GM12878 (cell line): ENCODE data around the gene CHCHD3. TPM values are rescaled to one million over a fixed set of nuclear protein-coding genes. Genes with fewer than 3 reads are reported as not detected.

Experiments used
- ATAC-seq: fragments of 200-7000 bp; cut with Tn5 transposase; 3 replicates; pipeline ENCODE4 v1.9.1; 2020; ENCODE audit warnings: mild to moderate bottlenecking, moderate library complexity
- BruUV-seq: library from RNA; stranded (reverse); fragments of 400-500 nt; replicated peaks from 2 replicates; lab custom pipeline; 2021; lab: Mats Ljungman, UMichigan
- CTCF ChIA-PET: fragments of 300-600 bp; sonication (Branson Sonifier 250); formaldehyde crosslinking; extraction: SDS; loops from one replicate; lab custom pipeline; 2021; ENCODE audit warnings: inconsistent platforms; lab: Yijun Ruan, JAX
- POLR2A ChIA-PET: fragments of 350-600 bp; formaldehyde crosslinking; extraction: SDS; loops from one replicate; lab custom pipeline; 2021; ENCODE audit warnings: inconsistent platforms; lab: Charles Lee
- RAD21 ChIA-PET: fragments of 300-600 bp; sonication (Branson Sonifier 250); formaldehyde crosslinking; loops from one replicate; lab custom pipeline; 2023; ENCODE audit warnings: antibody characterized with exemption; ENCODE audit not compliant: unreplicated experiment; lab: Charles Lee
- SMC1A ChIA-PET: fragments of 300-600 bp; sonication (Branson Sonifier 250); formaldehyde crosslinking; loops from one replicate; lab custom pipeline; 2023; ENCODE audit not compliant: unreplicated experiment, uncharacterized antibody; lab: Charles Lee
- DNase-seq: peaks from one replicate; pipeline ENCODE4 v3.0.0-alpha.2; 2011; ENCODE audit warnings: low read depth, low spot score
- FAIRE-seq: peaks from 3 replicates; lab custom pipeline; 2011; peaks lifted over from hg19 to GRCh38; lab: Jason Lieb, UNC
- H2AFZ ChIP-seq: 2 replicates; pipeline ENCODE4 v1.6.0; 2011; ENCODE audit warnings: low read depth, low read length, control low read depth; ENCODE audit not compliant: control insufficient read depth
- H3K27ac ChIP-seq: 2 replicates; pipeline ENCODE4 v1.5.1; 2011; ENCODE audit warnings: control low read depth; ENCODE audit not compliant: control insufficient read depth, insufficient read depth
- H3K27me3 ChIP-seq, 2 experiments: replicated peaks in 1 of 2; 2 replicates each; pipeline versions ENCODE4 v1.6.0 to v1.6.1; 2011; ENCODE audit warnings: low read length in 1 of 2; ENCODE audit not compliant: control insufficient read depth in 2 of 2, insufficient read depth in 2 of 2
- H3K36me3 ChIP-seq, 2 experiments: 2 replicates each; pipeline ENCODE4 v1.5.1; 2011; ENCODE audit warnings: low read length in 1 of 2; ENCODE audit not compliant: control insufficient read depth in 2 of 2, insufficient read depth in 2 of 2
- H3K4me1 ChIP-seq: 2 replicates; pipeline ENCODE4 v1.6.1; 2011; ENCODE audit warnings: mild to moderate bottlenecking, low read length, moderate library complexity, mixed read lengths; ENCODE audit not compliant: control insufficient read depth, insufficient read depth
- H3K4me2 ChIP-seq: 2 replicates; pipeline ENCODE4 v1.6.0; 2011; ENCODE audit warnings: control low read depth; ENCODE audit not compliant: control insufficient read depth, insufficient read depth
- H3K4me3 ChIP-seq: fragments of 200-600 bp; sonication (generic); 2 replicates; pipeline ENCODE4 v1.5.1; 2016
- H3K79me2 ChIP-seq: 2 replicates; pipeline ENCODE4 v1.6.0; 2011; ENCODE audit warnings: low read length; ENCODE audit not compliant: control insufficient read depth, insufficient read depth
- H3K9ac ChIP-seq: 2 replicates; pipeline ENCODE4 v1.8.0; 2011; ENCODE audit warnings: low read length, control low read depth, mixed read lengths; ENCODE audit not compliant: control insufficient read depth, insufficient read depth
- H3K9me3 ChIP-seq: replicated peaks from 3 replicates; pipeline ENCODE4 v1.5.1; 2011; ENCODE audit warnings: mild to moderate bottlenecking, low read length; ENCODE audit not compliant: control insufficient read depth, insufficient read depth
- H4K20me1 ChIP-seq: 2 replicates; pipeline ENCODE4 v1.6.0; 2011; ENCODE audit not compliant: control insufficient read depth, insufficient read depth
- CHD1 ChIP-seq: IDR thresholded peaks from 2 replicates; pipeline ENCODE4 v1.6.1; 2012; ENCODE audit warnings: low read depth, low read length, improper control_type of control experiment
- EED ChIP-seq: sonication (generic); IDR thresholded peaks from 2 replicates; pipeline ENCODE4 v1.6.1; 2016; ENCODE audit warnings: antibody characterized with exemption, low read depth
- KDM1A ChIP-seq: fragments of 200-600 bp; sonication (generic); IDR thresholded peaks from 2 replicates; pipeline ENCODE4 v1.6.1; 2016; ENCODE audit warnings: borderline replicate concordance
- MEF2B ChIP-seq: fragments of 450-650 bp; IDR thresholded peaks from 2 replicates; pipeline ENCODE4 v1.6.1; 2018; ENCODE audit warnings: mild to moderate bottlenecking, moderate library complexity; ENCODE audit not compliant: partially characterized antibody, poor library complexity, severe bottlenecking
- PRDM15 ChIP-seq: fragments of 450-650 bp; formaldehyde crosslinking; IDR thresholded peaks from 2 replicates; pipeline ENCODE4 v1.4.0; 2020; ENCODE audit warnings: mild to moderate bottlenecking, moderate library complexity
- RUNX3 ChIP-seq: IDR thresholded peaks from 2 replicates; pipeline ENCODE4 v1.6.1; 2012; ENCODE audit warnings: low read length, inconsistent platforms
- TCF7 ChIP-seq: IDR thresholded peaks from 2 replicates; pipeline ENCODE4 v1.6.1; 2014; ENCODE audit warnings: antibody characterized with exemption, borderline replicate concordance
- ZBED1 ChIP-seq: IDR thresholded peaks from 2 replicates; pipeline ENCODE4 v1.6.1; 2016; ENCODE audit warnings: borderline replicate concordance
- WGBS: methylation state at CpG from one replicate; pipeline ENCODE4 v1.1.6; 2016; ENCODE audit warnings: low lambda C conversion rate; ENCODE audit not compliant: insufficient replicate concordance, insufficient coverage; ENCODE audit errors: missing lambda C conversion rate; 5-methylcytosine and 5-hydroxymethylcytosine counted together
- in situ Hi-C: fragments of 300-500 bp; cut with MboI; formaldehyde crosslinking; loops from 9 replicates; pipeline ENCODE4 v1.14.3; 2018; ENCODE audit warnings: mixed read lengths
- intact Hi-C: fragments of 100-400 bp; cut with micrococcal nuclease; formaldehyde crosslinking; loops from one replicate; pipeline ENCODE4 v1.14.2; 2022; ENCODE audit not compliant: unreplicated experiment
- polyA plus RNA-seq, 11 experiments: library from polyadenylated mRNA; depleted of rRNA in 4 of 11; unstranded in 6 of 11; stranded (reverse) in 5 of 11; fragments of >200 nt; fragmentation: Nextera tagmentation in 4 of 11; fragmentation: Illumina TruSeq in 1 of 11; extraction: Ambion mirVana in 4 of 11; extraction: Trizol in 1 of 11; gene quantifications; 1 replicate in 1 of 11; 2 replicates in 10 of 11; pipeline versions ENCODE4 v1.2.1 to v1.2.3, GENCODE V29; 2011 to 2016; ENCODE audit warnings: inconsistent platforms in 2 of 11, missing spikeins in 2 of 11, low read depth in 1 of 11
- total RNA-seq, 4 experiments: library from RNA; depleted of rRNA in 3 of 4; stranded (reverse); fragments of >200 nt in 3 of 4; fragmentation: Illumina TruSeq in 1 of 4; extraction: Trizol in 1 of 4; gene quantifications; 2 replicates each; pipeline versions ENCODE4 v1.2.1 to v1.2.3, GENCODE V29; 2013 to 2021
- TF ChIP-seq, protein P1 (sequence below): fragments of 450-650 bp; IDR thresholded peaks from 2 replicates; pipeline ENCODE4 v1.6.1; 2017; ENCODE audit warnings: mild to moderate bottlenecking, moderate library complexity
- TF ChIP-seq, protein P2 (sequence below): IDR thresholded peaks from 2 replicates; pipeline ENCODE4 v1.6.1; 2012; ENCODE audit warnings: low read length, inconsistent platforms
- TF ChIP-seq, protein P3 (sequence below): fragments of 150-350 bp; IDR thresholded peaks from 2 replicates; pipeline ENCODE4 v1.6.1; 2014; ENCODE audit warnings: mild to moderate bottlenecking, low read depth, low read length
- TF ChIP-seq, protein P4 (sequence below): fragments of 450-650 bp; IDR thresholded peaks from 2 replicates; pipeline ENCODE4 v1.6.1; 2016; ENCODE audit warnings: mild to moderate bottlenecking

The CHCHD3 gene
- total and polyA plus RNA-seq, 10 of the 15 experiments (the other 5 are each of a cell fraction or from before 2014, with no cell fraction given): 38.3 to 178 (median 96.2) TPM

- Histone ChIP-seq H3K9me3 (no peaks in the 10 kb centered on the region), H2AFZ (no peak overlapping the region), H4K20me1 (no peaks in the 10 kb centered on the region), H3K79me2 (peaks cover 12% of the 10 kb centered on the region), H3K4me3 (no peak overlapping the region), H3K4me1 (no peaks in the 10 kb centered on the region), H3K9ac (no peak overlapping the region), H3K27ac (no peak overlapping the region), H3K4me2 (no peak overlapping the region), H3K27me3 (no peaks in the 10 kb centered on the region), H3K36me3 (no peaks in the 10 kb centered on the region; a peak in 1 of 4 replicates)
- ChIA-PET SMC1A (interaction anchor here (2.1 to 5.2 kb wide), 2 partner anchors 13 to 58 kb away, joined by 5 to 27 read pairs; no protein-coding TSS in a partner anchor), POLR2A (no interaction called here), CTCF (interaction anchor here (1.0 to 1.4 kb wide), 2 partner anchors 12 to 21 kb away, joined by 3 read pairs; no protein-coding TSS in a partner anchor), RAD21 (no interaction called here)
- TF ChIP-seq KDM1A: no peak
- TF ChIP-seq, protein P1, sequence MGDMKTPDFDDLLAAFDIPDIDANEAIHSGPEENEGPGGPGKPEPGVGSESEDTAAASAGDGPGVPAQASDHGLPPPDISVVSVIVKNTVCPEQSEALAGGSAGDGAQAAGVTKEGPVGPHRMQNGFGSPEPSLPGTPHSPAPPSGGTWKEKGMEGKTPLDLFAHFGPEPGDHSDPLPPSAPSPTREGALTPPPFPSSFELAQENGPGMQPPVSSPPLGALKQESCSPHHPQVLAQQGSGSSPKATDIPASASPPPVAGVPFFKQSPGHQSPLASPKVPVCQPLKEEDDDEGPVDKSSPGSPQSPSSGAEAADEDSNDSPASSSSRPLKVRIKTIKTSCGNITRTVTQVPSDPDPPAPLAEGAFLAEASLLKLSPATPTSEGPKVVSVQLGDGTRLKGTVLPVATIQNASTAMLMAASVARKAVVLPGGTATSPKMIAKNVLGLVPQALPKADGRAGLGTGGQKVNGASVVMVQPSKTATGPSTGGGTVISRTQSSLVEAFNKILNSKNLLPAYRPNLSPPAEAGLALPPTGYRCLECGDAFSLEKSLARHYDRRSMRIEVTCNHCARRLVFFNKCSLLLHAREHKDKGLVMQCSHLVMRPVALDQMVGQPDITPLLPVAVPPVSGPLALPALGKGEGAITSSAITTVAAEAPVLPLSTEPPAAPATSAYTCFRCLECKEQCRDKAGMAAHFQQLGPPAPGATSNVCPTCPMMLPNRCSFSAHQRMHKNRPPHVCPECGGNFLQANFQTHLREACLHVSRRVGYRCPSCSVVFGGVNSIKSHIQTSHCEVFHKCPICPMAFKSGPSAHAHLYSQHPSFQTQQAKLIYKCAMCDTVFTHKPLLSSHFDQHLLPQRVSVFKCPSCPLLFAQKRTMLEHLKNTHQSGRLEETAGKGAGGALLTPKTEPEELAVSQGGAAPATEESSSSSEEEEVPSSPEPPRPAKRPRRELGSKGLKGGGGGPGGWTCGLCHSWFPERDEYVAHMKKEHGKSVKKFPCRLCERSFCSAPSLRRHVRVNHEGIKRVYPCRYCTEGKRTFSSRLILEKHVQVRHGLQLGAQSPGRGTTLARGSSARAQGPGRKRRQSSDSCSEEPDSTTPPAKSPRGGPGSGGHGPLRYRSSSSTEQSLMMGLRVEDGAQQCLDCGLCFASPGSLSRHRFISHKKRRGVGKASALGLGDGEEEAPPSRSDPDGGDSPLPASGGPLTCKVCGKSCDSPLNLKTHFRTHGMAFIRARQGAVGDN: no peak
- no peak for TF ChIP-seq RUNX3
- TF ChIP-seq PRDM15 (CRISPR knock-in tag): no peak
- no peak for TF ChIP-seq MEF2B
- TF ChIP-seq TCF7: no peak
- TF ChIP-seq EED: no peak
- TF ChIP-seq, protein P2, sequence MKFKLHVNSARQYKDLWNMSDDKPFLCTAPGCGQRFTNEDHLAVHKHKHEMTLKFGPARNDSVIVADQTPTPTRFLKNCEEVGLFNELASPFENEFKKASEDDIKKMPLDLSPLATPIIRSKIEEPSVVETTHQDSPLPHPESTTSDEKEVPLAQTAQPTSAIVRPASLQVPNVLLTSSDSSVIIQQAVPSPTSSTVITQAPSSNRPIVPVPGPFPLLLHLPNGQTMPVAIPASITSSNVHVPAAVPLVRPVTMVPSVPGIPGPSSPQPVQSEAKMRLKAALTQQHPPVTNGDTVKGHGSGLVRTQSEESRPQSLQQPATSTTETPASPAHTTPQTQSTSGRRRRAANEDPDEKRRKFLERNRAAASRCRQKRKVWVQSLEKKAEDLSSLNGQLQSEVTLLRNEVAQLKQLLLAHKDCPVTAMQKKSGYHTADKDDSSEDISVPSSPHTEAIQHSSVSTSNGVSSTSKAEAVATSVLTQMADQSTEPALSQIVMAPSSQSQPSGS: no peak
- no peak for TF ChIP-seq ZBED1
- TF ChIP-seq, protein P3, sequence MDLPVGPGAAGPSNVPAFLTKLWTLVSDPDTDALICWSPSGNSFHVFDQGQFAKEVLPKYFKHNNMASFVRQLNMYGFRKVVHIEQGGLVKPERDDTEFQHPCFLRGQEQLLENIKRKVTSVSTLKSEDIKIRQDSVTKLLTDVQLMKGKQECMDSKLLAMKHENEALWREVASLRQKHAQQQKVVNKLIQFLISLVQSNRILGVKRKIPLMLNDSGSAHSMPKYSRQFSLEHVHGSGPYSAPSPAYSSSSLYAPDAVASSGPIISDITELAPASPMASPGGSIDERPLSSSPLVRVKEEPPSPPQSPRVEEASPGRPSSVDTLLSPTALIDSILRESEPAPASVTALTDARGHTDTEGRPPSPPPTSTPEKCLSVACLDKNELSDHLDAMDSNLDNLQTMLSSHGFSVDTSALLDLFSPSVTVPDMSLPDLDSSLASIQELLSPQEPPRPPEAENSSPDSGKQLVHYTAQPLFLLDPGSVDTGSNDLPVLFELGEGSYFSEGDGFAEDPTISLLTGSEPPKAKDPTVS: no peak
- no peak for TF ChIP-seq CHD1
- TF ChIP-seq, protein P4, sequence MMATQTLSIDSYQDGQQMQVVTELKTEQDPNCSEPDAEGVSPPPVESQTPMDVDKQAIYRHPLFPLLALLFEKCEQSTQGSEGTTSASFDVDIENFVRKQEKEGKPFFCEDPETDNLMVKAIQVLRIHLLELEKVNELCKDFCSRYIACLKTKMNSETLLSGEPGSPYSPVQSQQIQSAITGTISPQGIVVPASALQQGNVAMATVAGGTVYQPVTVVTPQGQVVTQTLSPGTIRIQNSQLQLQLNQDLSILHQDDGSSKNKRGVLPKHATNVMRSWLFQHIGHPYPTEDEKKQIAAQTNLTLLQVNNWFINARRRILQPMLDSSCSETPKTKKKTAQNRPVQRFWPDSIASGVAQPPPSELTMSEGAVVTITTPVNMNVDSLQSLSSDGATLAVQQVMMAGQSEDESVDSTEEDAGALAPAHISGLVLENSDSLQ: no peak
- intact Hi-C loops: no loop called here
- no peak for ATAC-seq
- no peak for FAIRE-seq
- WGBS: 97% methylated on average over 5 of the region's 5 CpGs
- DNase-seq: no peak
- BruUV-seq: no TSS peak
- in situ Hi-C loops: no loop called here
Observed at GRCh38 chr7:132993377-132994013, 88.4 kb downstream of the CHCHD3 start.
